ENCODE measurements around the gene HMCN2.
A peak's percentile ranks its signal among the peaks of the same experiment; 100 is the strongest.

Gene HMCN2

DNA sequence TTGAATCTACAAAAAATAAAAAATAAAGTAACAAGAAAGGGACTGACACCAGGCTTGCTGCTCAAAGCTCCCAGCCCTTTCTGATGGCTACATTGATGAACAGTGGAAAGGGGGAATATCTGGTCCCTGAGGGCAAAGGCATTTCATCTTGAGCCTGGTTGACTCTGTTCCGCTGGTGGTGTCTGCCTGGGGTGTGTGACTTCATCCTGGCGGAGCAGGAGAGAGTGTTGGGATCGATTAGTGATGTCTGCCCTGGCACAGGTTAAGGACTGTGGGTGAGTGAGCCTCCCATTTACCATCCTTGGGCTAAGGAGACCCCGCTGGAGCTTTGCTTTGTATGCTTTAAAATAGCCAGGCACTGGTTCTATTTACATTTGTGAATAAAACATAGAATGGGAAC, 122.3 kb downstream of the HMCN2 start:
- H3K27me3 ChIP-seq (ENCODE audit: insufficient read depth, insufficient read length): no peaks in the 10 kb centered on the region
- no peak for DNase-seq (ENCODE audit: low read depth, low spot score)
- H3K4me1 ChIP-seq (ENCODE audit: insufficient read depth, insufficient read length): peaks cover 30% of the 10 kb centered on the region
- no peak overlapping the region for H3K9ac ChIP-seq (ENCODE audit: insufficient read length, low read depth)
- no peak for TF ChIP-seq ZNF274 (IDR thresholded peaks at IDR 0.05; ENCODE audit: low read depth, low read length)
- TF ChIP-seq YY1 (IDR thresholded peaks at IDR 0.05; ENCODE audit: insufficient read depth, insufficient read length): no peak
- TF ChIP-seq SUZ12 (IDR thresholded peaks at IDR 0.05; ENCODE audit: extremely low read depth, insufficient read depth, insufficient read length): no peak
- no peak overlapping the region for H3K4me3 ChIP-seq (ENCODE audit: insufficient read length, low read depth)
- no peaks in the 10 kb centered on the region for H3K36me3 ChIP-seq (ENCODE audit: insufficient read depth, insufficient read length, low read length)
- H3K9me3 ChIP-seq (ENCODE audit: insufficient read depth, low read length): no peaks in the 10 kb centered on the region

DNA sequence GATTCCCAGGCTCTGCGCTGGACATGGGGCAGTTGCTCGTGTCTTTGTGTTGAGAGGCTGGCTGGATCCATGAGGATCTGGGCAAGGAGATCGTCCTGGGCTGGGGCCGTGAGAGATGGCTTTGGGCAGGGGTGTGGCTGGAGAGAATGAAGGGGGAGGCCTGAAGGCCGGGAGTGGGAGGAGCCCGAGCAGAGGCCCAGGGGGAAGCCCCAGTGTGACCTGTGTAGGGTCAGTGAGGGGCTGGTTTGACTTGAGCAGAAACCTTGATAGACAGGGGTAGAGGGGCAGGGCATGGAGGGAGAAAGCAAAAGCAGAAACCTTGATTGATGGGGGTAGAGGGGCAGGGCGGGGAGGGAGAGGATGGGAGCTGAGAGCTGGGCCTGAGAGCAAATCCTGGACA, 124.8 kb downstream of the HMCN2 start:
- no peak for DNase-seq (ENCODE audit: low read depth, low spot score)
- H3K36me3 ChIP-seq (ENCODE audit: insufficient read depth, insufficient read length, low read length): no peaks in the 10 kb centered on the region
- TF ChIP-seq YY1 (IDR thresholded peaks at IDR 0.05; ENCODE audit: insufficient read depth, insufficient read length): no peak
- no peak for TF ChIP-seq SUZ12 (IDR thresholded peaks at IDR 0.05; ENCODE audit: extremely low read depth, insufficient read depth, insufficient read length)
- TF ChIP-seq ZNF274 (IDR thresholded peaks at IDR 0.05; ENCODE audit: low read depth, low read length): no peak
- no peaks in the 10 kb centered on the region for H3K9me3 ChIP-seq (ENCODE audit: insufficient read depth, low read length)
- H3K27me3 ChIP-seq (ENCODE audit: insufficient read depth, insufficient read length): no peaks in the 10 kb centered on the region
- no peak overlapping the region for H3K9ac ChIP-seq (ENCODE audit: insufficient read length, low read depth)
- peaks cover 30% of the 10 kb centered on the region for H3K4me1 ChIP-seq (ENCODE audit: insufficient read depth, insufficient read length)
- H3K4me3 ChIP-seq (ENCODE audit: insufficient read length, low read depth): no peak overlapping the region

DNA sequence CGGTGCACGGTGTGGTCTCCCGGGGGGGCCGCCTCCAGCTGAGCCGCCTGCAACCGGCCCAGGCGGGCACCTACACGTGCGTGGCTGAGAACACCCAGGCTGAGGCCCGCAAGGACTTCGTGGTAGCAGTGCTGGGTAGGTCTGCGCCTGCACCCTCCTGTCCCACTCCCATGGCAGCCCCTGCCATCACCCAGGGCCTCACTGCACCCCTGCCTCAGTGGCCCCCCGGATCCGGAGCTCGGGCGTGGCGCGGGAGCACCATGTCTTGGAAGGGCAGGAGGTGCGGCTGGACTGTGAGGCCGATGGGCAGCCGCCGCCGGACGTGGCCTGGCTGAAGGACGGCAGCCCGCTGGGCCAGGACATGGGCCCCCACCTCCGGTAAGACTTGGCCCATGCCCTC, 125.4 kb downstream of the HMCN2 start:
- Histone ChIP-seq H3K4me1 (ENCODE audit: insufficient read depth, insufficient read length) (peaks cover 27% of the 10 kb centered on the region), H3K9ac (ENCODE audit: insufficient read length, low read depth) (peak overlapping the region; percentile 32), H3K9me3 (ENCODE audit: insufficient read depth, low read length) (no peaks in the 10 kb centered on the region), H3K27me3 (ENCODE audit: insufficient read depth, insufficient read length) (no peaks in the 10 kb centered on the region), H3K36me3 (ENCODE audit: insufficient read depth, insufficient read length, low read length) (no peaks in the 10 kb centered on the region), H3K4me3 (ENCODE audit: insufficient read length, low read depth) (no peak overlapping the region)
- TF ChIP-seq ZNF274 (IDR thresholded peaks at IDR 0.05; ENCODE audit: low read depth, low read length) (no peak), YY1 (IDR thresholded peaks at IDR 0.05; ENCODE audit: insufficient read depth, insufficient read length) (no peak), SUZ12 (IDR thresholded peaks at IDR 0.05; ENCODE audit: extremely low read depth, insufficient read depth, insufficient read length) (no peak)
- no peak for DNase-seq (ENCODE audit: low read depth, low spot score)

DNA sequence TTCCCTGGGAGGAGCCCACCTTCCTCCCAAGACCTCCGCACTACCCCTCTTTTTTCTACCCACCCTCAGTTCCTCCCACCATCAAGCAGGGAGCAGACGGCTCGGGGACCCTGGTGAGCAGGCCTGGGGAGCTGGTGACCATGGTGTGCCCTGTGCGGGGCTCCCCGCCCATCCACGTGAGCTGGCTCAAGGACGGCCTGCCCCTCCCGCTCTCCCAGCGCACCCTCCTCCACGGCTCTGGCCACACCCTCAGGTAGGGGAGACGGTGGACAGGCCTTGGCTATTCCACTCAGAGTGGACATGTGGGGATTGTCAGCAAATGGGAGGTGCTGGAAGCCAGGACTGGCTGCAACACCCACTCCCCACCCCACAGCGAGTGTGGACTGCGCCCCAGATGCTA, 126.3 kb downstream of the HMCN2 start:
- Histone ChIP-seq H3K4me1 (ENCODE audit: insufficient read depth, insufficient read length) (peaks cover 27% of the 10 kb centered on the region), H3K27me3 (ENCODE audit: insufficient read depth, insufficient read length) (no peaks in the 10 kb centered on the region), H3K9ac (ENCODE audit: insufficient read length, low read depth) (no peak overlapping the region), H3K9me3 (ENCODE audit: insufficient read depth, low read length) (no peaks in the 10 kb centered on the region), H3K36me3 (ENCODE audit: insufficient read depth, insufficient read length, low read length) (no peaks in the 10 kb centered on the region), H3K4me3 (ENCODE audit: insufficient read length, low read depth) (no peak overlapping the region)
- TF ChIP-seq SUZ12 (IDR thresholded peaks at IDR 0.05; ENCODE audit: extremely low read depth, insufficient read depth, insufficient read length) (no peak), ZNF274 (IDR thresholded peaks at IDR 0.05; ENCODE audit: low read depth, low read length) (no peak), YY1 (IDR thresholded peaks at IDR 0.05; ENCODE audit: insufficient read depth, insufficient read length) (no peak)
- DNase-seq (ENCODE audit: low read depth, low spot score): no peak

DNA sequence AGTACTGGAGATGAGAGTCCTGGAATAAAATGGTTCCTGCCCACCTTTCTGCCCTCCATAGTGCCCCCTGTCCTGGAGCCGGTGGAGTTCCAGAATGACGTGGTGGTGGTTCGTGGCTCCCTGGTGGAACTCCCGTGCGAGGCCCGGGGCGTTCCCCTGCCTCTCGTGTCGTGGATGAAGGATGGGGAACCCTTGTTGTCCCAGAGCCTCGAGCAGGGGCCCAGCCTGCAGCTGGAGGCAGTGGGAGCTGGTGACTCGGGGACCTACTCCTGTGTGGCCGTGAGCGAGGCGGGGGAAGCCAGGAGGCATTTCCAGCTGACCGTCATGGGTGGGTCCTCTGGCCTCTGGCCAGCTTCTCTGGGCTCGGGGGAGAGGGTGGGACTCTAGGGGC, 128.1 kb downstream of the HMCN2 start:
- Histone ChIP-seq H3K4me1 (ENCODE audit: insufficient read depth, insufficient read length) (peaks cover 31% of the 10 kb centered on the region), H3K9ac (ENCODE audit: insufficient read length, low read depth) (no peak overlapping the region), H3K9me3 (ENCODE audit: insufficient read depth, low read length) (no peaks in the 10 kb centered on the region), H3K4me3 (ENCODE audit: insufficient read length, low read depth) (no peak overlapping the region), H3K36me3 (ENCODE audit: insufficient read depth, insufficient read length, low read length) (no peaks in the 10 kb centered on the region), H3K27me3 (ENCODE audit: insufficient read depth, insufficient read length) (no peaks in the 10 kb centered on the region)
- TF ChIP-seq ZNF274 (IDR thresholded peaks at IDR 0.05; ENCODE audit: low read depth, low read length) (no peak), SUZ12 (IDR thresholded peaks at IDR 0.05; ENCODE audit: extremely low read depth, insufficient read depth, insufficient read length) (no peak), YY1 (IDR thresholded peaks at IDR 0.05; ENCODE audit: insufficient read depth, insufficient read length) (no peak)
- no peak for DNase-seq (ENCODE audit: low read depth, low spot score)

DNA sequence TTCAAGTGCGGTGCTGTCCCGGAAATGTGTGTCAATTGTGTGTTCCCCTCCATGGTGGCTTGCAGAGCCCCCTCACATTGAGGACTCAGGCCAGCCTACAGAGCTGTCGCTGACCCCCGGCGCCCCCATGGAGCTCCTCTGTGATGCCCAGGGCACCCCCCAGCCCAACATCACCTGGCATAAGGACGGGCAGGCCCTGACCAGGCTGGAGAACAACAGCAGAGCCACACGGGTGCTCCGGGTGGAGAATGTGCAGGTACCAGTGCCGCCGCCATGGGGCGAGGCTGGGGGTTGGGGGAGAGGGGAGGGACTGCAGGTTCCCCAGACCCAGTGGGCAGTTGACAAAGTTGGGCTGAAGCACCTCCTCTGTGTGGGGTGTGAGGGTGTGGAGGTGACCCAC, 128.8 kb downstream of the HMCN2 start:
- Histone ChIP-seq H3K4me1 (ENCODE audit: insufficient read depth, insufficient read length) (peaks cover 31% of the 10 kb centered on the region), H3K9me3 (ENCODE audit: insufficient read depth, low read length) (no peaks in the 10 kb centered on the region), H3K36me3 (ENCODE audit: insufficient read depth, insufficient read length, low read length) (no peaks in the 10 kb centered on the region), H3K27me3 (ENCODE audit: insufficient read depth, insufficient read length) (no peaks in the 10 kb centered on the region), H3K9ac (ENCODE audit: insufficient read length, low read depth) (no peak overlapping the region), H3K4me3 (ENCODE audit: insufficient read length, low read depth) (no peak overlapping the region)
- DNase-seq (ENCODE audit: low read depth, low spot score): no peak
- TF ChIP-seq ZNF274 (IDR thresholded peaks at IDR 0.05; ENCODE audit: low read depth, low read length) (no peak), YY1 (IDR thresholded peaks at IDR 0.05; ENCODE audit: insufficient read depth, insufficient read length) (no peak), SUZ12 (IDR thresholded peaks at IDR 0.05; ENCODE audit: extremely low read depth, insufficient read depth, insufficient read length) (no peak)

DNA sequence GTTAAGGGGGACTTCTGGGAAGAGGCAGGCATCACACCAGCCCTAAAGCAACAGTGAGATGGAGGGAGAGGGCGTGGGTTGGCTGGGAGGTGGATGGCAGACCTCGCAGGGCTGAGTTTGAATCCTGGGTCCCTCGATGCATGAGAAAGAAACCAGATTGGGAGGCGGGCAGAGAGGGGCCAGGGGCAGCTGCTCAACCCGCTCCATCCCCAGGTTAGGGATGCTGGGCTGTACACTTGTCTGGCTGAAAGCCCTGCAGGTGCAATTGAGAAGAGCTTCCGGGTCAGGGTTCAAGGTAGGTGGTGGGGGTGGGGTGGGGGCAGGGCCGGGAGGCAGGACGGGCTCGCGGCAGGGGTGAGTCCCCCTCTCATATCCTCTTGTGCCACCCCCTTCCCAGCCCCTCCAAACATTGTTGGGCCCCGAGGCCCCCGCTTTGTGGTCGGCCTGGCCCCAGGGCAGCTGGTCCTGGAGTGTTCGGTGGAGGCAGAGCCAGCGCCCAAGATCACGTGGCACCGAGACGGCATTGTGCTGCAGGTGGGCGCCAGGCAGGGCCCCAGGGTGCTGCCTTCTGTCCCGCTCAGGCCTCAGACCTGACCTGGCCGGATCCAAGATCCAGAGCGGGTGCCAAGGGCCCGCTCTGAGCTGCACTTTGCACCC, 129.4 kb downstream of the HMCN2 start:
- Histone ChIP-seq H3K4me1 (ENCODE audit: insufficient read depth, insufficient read length) (peaks cover 30% of the 10 kb centered on the region), H3K36me3 (ENCODE audit: insufficient read depth, insufficient read length, low read length) (no peaks in the 10 kb centered on the region), H3K4me3 (ENCODE audit: insufficient read length, low read depth) (no peak overlapping the region), H3K9ac (ENCODE audit: insufficient read length, low read depth) (no peak overlapping the region), H3K27me3 (ENCODE audit: insufficient read depth, insufficient read length) (no peaks in the 10 kb centered on the region), H3K9me3 (ENCODE audit: insufficient read depth, low read length) (no peaks in the 10 kb centered on the region)
- no peak for DNase-seq (ENCODE audit: low read depth, low spot score)
- TF ChIP-seq YY1 (IDR thresholded peaks at IDR 0.05; ENCODE audit: insufficient read depth, insufficient read length): no peak
- TF ChIP-seq ZNF274 (IDR thresholded peaks at IDR 0.05; ENCODE audit: low read depth, low read length): no peak
- no peak for TF ChIP-seq SUZ12 (IDR thresholded peaks at IDR 0.05; ENCODE audit: extremely low read depth, insufficient read depth, insufficient read length)
